Liver (tissue), 9 donors: ENCODE results near the gene RPS19BP1. TPM values are rescaled to one million over a fixed set of nuclear protein-coding genes. Genes with fewer than 3 reads are reported as not detected.

ENCODE experiments used
- DNase-seq: peaks from one replicate; pipeline ENCODE4 v3.0.0-alpha.2; 2017; ENCODE audit warnings: low spot score
- H3K27ac ChIP-seq, 2 donors: one replicate each; pipeline ENCODE4 v1.7.0; 2013; ENCODE audit warnings: inconsistent platforms in 2 of 2, low read length in 2 of 2, control low read depth in 1 of 2, low read depth in 1 of 2, mild to moderate bottlenecking in 1 of 2
- H3K27me3 ChIP-seq, 4 donors: one replicate each; pipeline versions ENCODE4 v1.6.1 to v1.7.0; 2013; ENCODE audit warnings: low read length in 3 of 4, inconsistent platforms in 1 of 4, mild to moderate bottlenecking in 1 of 4, moderate library complexity in 1 of 4; ENCODE audit not compliant: control insufficient read depth in 4 of 4, insufficient read depth in 4 of 4
- H3K36me3 ChIP-seq, 4 donors: one replicate each; pipeline versions ENCODE4 v1.6.1 to v1.7.0; 2013; ENCODE audit warnings: low read length in 3 of 4, mild to moderate bottlenecking in 3 of 4, low read depth in 1 of 4, moderate library complexity in 1 of 4; ENCODE audit not compliant: control insufficient read depth in 4 of 4, insufficient read depth in 3 of 4
- H3K4me1 ChIP-seq, 4 donors: one replicate each; pipeline versions ENCODE4 v1.6.1 to v1.7.0; 2013; ENCODE audit warnings: low read length in 3 of 4, mild to moderate bottlenecking in 3 of 4, moderate library complexity in 1 of 4; ENCODE audit not compliant: control insufficient read depth in 4 of 4, insufficient read depth in 4 of 4
- H3K4me3 ChIP-seq, 3 donors: one replicate each; pipeline versions ENCODE4 v1.6.1 to v1.7.0; 2013; ENCODE audit warnings: low read length in 3 of 3, control low read depth in 1 of 3, low read depth in 1 of 3, mild to moderate bottlenecking in 1 of 3
- H3K9ac ChIP-seq, 2 donors: one replicate each; pipeline ENCODE4 v1.7.0; 2013; ENCODE audit warnings: low read length in 2 of 2, mild to moderate bottlenecking in 2 of 2, moderate library complexity in 2 of 2, control low read depth in 1 of 2, low read depth in 1 of 2
- H3K9me3 ChIP-seq, 4 donors: one replicate each; pipeline versions ENCODE4 v1.6.1 to v1.7.0; 2013; ENCODE audit warnings: low read length in 3 of 4; ENCODE audit not compliant: control insufficient read depth in 4 of 4
- ATF3 ChIP-seq: IDR thresholded peaks from 2 replicates; pipeline ENCODE4 v1.6.1; 2016; ENCODE audit warnings: antibody characterized with exemption
- EGR1 ChIP-seq, 2 donors: IDR thresholded peaks; 2 replicates each; pipeline ENCODE4 v1.6.1; 2016 to 2018; ENCODE audit warnings: antibody characterized with exemption in 2 of 2, low read depth in 2 of 2
- FOXA1 ChIP-seq: IDR thresholded peaks from 2 replicates; pipeline ENCODE4 v1.6.1; 2016; ENCODE audit warnings: antibody characterized with exemption
- FOXA2 ChIP-seq: IDR thresholded peaks from 2 replicates; pipeline ENCODE4 v1.6.1; 2016; ENCODE audit warnings: antibody characterized with exemption
- GABPA ChIP-seq, 2 donors: IDR thresholded peaks in 1 of 2; conservative IDR thresholded peaks in 1 of 2; 2 replicates each; pipeline ENCODE4 v1.6.1; 2016; ENCODE audit warnings: antibody characterized with exemption in 2 of 2, mild to moderate bottlenecking in 1 of 2, moderate library complexity in 1 of 2
- HNF4A ChIP-seq, 2 donors: conservative IDR thresholded peaks; 2 replicates each; pipeline ENCODE4 v1.6.1; 2016; ENCODE audit warnings: antibody characterized with exemption in 2 of 2, mild to moderate bottlenecking in 2 of 2
- HNF4G ChIP-seq: IDR thresholded peaks from 2 replicates; pipeline ENCODE4 v1.6.1; 2016; ENCODE audit warnings: antibody characterized with exemption
- MAX ChIP-seq: IDR thresholded peaks from 2 replicates; pipeline ENCODE4 v1.6.1; 2016; ENCODE audit warnings: antibody characterized with exemption
- NR2F2 ChIP-seq: IDR thresholded peaks from 2 replicates; pipeline ENCODE4 v1.6.1; 2016; ENCODE audit warnings: antibody characterized with exemption
- RAD21 ChIP-seq, 2 donors: IDR thresholded peaks; 2 replicates each; pipeline ENCODE4 v1.6.1; 2016; ENCODE audit warnings: antibody characterized with exemption in 2 of 2, mild to moderate bottlenecking in 2 of 2
- REST ChIP-seq: IDR thresholded peaks from 2 replicates; pipeline ENCODE4 v1.6.1; 2016; ENCODE audit warnings: antibody characterized with exemption, mild to moderate bottlenecking
- RXRA ChIP-seq, 2 donors: IDR thresholded peaks; 2 replicates each; pipeline ENCODE4 v1.6.1; 2017 to 2018; ENCODE audit warnings: antibody characterized with exemption in 2 of 2, mild to moderate bottlenecking in 1 of 2
- SP1 ChIP-seq: IDR thresholded peaks from 2 replicates; pipeline ENCODE4 v1.6.1; 2018; ENCODE audit warnings: antibody characterized with exemption, mild to moderate bottlenecking
- TAF1 ChIP-seq: conservative IDR thresholded peaks from 2 replicates; pipeline ENCODE4 v1.6.1; 2016; ENCODE audit warnings: antibody characterized with exemption, mild to moderate bottlenecking
- YY1 ChIP-seq: IDR thresholded peaks from 2 replicates; pipeline ENCODE4 v1.6.1; 2016; ENCODE audit warnings: antibody characterized with exemption, mild to moderate bottlenecking
- ZBTB33 ChIP-seq: IDR thresholded peaks from 2 replicates; pipeline ENCODE4 v1.6.1; 2016; ENCODE audit warnings: antibody characterized with exemption
- WGBS: extraction: QIAGEN DNeasy Blood & Tissue Kit; methylation state at CpG from one replicate; pipeline ENCODE4 v1.1.7; 2013; 5-methylcytosine and 5-hydroxymethylcytosine counted together
- polyA plus RNA-seq, 2 donors: library from polyadenylated mRNA; stranded (reverse) in 1 of 2; unstranded in 1 of 2; fragments of 200-250 nt in 1 of 2; fragments of >200 nt in 1 of 2; fragmentation: Nextera tagmentation in 1 of 2; extraction: Ambion mirVana in 1 of 2; gene quantifications; one replicate each; pipeline versions ENCODE4 v1.2.1 to v1.2.3, GENCODE V29; 2013 to 2015
- total RNA-seq, 2 donors: library from RNA; depleted of rRNA; stranded (reverse); fragments of >200 nt; gene quantifications; one replicate each; pipeline ENCODE4 v1.2.3, GENCODE V29; 2014
- TF ChIP-seq, protein P1 (sequence below): fragments of 150-350 bp; IDR thresholded peaks from 2 replicates; pipeline ENCODE4 v1.5.1; 2017; ENCODE audit warnings: improper control_type of control experiment, low read depth, low read length; ENCODE audit not compliant: missing input control
- donor health status: healthy.
- donor health status: healthy.
- donor health status: healthy.
- donor health status: healthy.
- donor health status: healthy.

Gene RPS19BP1
- total and polyA plus RNA-seq, 4 donors, result 36.3 to 89.6 (median 63.3) TPM

DNA sequence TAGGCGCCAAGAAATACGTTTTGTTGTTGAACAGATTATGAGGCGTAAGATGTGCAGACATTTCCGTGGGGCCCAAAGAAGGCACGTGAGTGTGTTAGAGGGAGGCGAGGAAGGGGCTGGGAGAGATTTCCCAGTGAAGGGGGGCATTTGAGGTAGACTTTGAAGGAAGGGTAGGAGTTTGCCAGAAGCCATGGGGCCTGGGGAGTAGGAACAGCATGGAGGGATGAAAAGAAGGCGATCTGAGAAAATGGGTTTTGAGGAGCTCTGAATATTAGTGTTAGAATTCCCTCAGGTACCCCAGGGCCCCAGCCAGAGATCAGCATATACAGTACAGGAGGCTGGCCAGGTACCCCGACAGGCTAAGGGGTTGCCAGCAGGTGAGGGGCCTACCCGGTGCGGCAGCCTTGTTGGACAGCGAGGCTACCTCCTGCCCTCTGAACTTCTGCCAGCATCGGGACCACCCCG lies 30.9 kb downstream of the RPS19BP1 start:
- Histone ChIP-seq H3K27me3 (no peaks in the 10 kb centered on the region), H3K9me3 (no peaks in the 10 kb centered on the region), H3K4me1 (peaks cover 11 to 26% (median 23%) of the 10 kb centered on the region in 4 donors), H3K27ac (peak overlapping the region; percentile 81 to 89), H3K36me3 (peaks cover 7 to 21% (median 19%) of the 10 kb centered on the region in 4 donors), H3K9ac (peak overlapping the region; percentile 10 to 33), H3K4me3 (peak overlapping the region; percentile 5 to 88 (median 39))
- WGBS, result 35% methylated on average over 13 of the region's 13 CpGs
- TF ChIP-seq EGR1 (IDR thresholded peaks at IDR 0.05; ENCODE audit: low read depth in 2 of 2) (no peak), REST (no peak), GABPA (IDR thresholded peaks at IDR 0.05 in 1 of 2, conservative IDR thresholded peaks at IDR 0.05 in 1 of 2) (no peak), HNF4A (conservative IDR thresholded peaks at IDR 0.05) (no peak), ZBTB33 (no peak), MAX (no peak), FOXA1 (no peak), ATF3 (no peak), RXRA (IDR thresholded peaks at IDR 0.05) (no peak), YY1 (no peak), RAD21 (IDR thresholded peaks at IDR 0.05) (no peak), HNF4G (no peak), NR2F2 (no peak), TAF1 (no peak), SP1 (no peak), FOXA2 (no peak)
- TF ChIP-seq, protein P1, sequence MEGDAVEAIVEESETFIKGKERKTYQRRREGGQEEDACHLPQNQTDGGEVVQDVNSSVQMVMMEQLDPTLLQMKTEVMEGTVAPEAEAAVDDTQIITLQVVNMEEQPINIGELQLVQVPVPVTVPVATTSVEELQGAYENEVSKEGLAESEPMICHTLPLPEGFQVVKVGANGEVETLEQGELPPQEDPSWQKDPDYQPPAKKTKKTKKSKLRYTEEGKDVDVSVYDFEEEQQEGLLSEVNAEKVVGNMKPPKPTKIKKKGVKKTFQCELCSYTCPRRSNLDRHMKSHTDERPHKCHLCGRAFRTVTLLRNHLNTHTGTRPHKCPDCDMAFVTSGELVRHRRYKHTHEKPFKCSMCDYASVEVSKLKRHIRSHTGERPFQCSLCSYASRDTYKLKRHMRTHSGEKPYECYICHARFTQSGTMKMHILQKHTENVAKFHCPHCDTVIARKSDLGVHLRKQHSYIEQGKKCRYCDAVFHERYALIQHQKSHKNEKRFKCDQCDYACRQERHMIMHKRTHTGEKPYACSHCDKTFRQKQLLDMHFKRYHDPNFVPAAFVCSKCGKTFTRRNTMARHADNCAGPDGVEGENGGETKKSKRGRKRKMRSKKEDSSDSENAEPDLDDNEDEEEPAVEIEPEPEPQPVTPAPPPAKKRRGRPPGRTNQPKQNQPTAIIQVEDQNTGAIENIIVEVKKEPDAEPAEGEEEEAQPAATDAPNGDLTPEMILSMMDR, result no peak
- DNase-seq, result peak; percentile 58
